SK-N-SH (cell line): ENCODE data around the gene PIAS4.

Experiments
- CTCF ChIP-seq: fragments of 200-600 bp; sonication (generic); IDR thresholded peaks from 2 replicates; pipeline ENCODE4 v1.6.1; 2017; ENCODE audit warnings: antibody characterized with exemption, mild to moderate bottlenecking, moderate library complexity
- EP300 ChIP-seq, 2 experiments: IDR thresholded peaks; 2 replicates each; pipeline versions ENCODE4 v1.4.0 to v1.6.1; 2012; ENCODE audit warnings: borderline replicate concordance in 1 of 2, low read depth in 1 of 2, low read length in 1 of 2
- MXI1 ChIP-seq: IDR thresholded peaks from 2 replicates; pipeline ENCODE4 v1.6.1; 2012; ENCODE audit warnings: mild to moderate bottlenecking, low read depth, low read length, improper control_type of control experiment
- RFX5 ChIP-seq: IDR thresholded peaks from 2 replicates; pipeline ENCODE4 v1.6.1; 2012; ENCODE audit warnings: mild to moderate bottlenecking, improper control_type of control experiment, low read length
- TAF1 ChIP-seq: IDR thresholded peaks from 2 replicates; pipeline ENCODE4 v1.6.1; 2012; ENCODE audit warnings: low read depth, mild to moderate bottlenecking, low read length, moderate library complexity, borderline replicate concordance
- TCF12 ChIP-seq: IDR thresholded peaks from 2 replicates; pipeline ENCODE4 v1.4.0; 2012

GRCh38 chr19:3981736-3982681, 25.5 kb upstream of the PIAS4 start:
- TF ChIP-seq TAF1 (no peak), CTCF (no peak), TCF12 (no peak), RFX5 (no peak), MXI1 (no peak), EP300 (IDR thresholded peaks at IDR 0.05; ENCODE audit: borderline replicate concordance in 1 of 2, low read depth in 1 of 2, low read length in 1 of 2) (no peak)
